Loucy (cell line): ENCODE data around the gene BST1.
A peak's percentile ranks its signal among the peaks of the same experiment; 100 is the strongest.

Source experiments
- H2AFZ ChIP-seq: fragments of 200-600 bp; sonication (generic); 2 replicates; pipeline ENCODE4 v1.6.0; 2016; ENCODE audit warnings: antibody characterized with exemption, mild to moderate bottlenecking, low read length, moderate library complexity
- H3F3A ChIP-seq: fragments of 200-600 bp; 2 replicates; pipeline ENCODE4 v1.6.0; 2016; ENCODE audit warnings: antibody characterized with exemption, low read depth, mild to moderate bottlenecking
- H3K27me3 ChIP-seq: fragments of 200-600 bp; sonication (generic); 2 replicates; pipeline ENCODE4 v1.6.1; 2014; ENCODE audit warnings: low read length, mild to moderate bottlenecking; ENCODE audit not compliant: insufficient read depth, poor library complexity, severe bottlenecking
- H3K36me3 ChIP-seq: fragments of 200-600 bp; sonication (generic); 2 replicates; pipeline ENCODE4 v1.6.1; 2016; ENCODE audit warnings: low read length; ENCODE audit not compliant: insufficient read depth
- H3K4me1 ChIP-seq: fragments of 200-600 bp; sonication (generic); 2 replicates; pipeline ENCODE4 v1.5.1; 2014; ENCODE audit warnings: low read length, mild to moderate bottlenecking; ENCODE audit not compliant: insufficient read depth, poor library complexity, severe bottlenecking
- H3K4me2 ChIP-seq: fragments of 200-600 bp; sonication (generic); 2 replicates; pipeline ENCODE4 v1.6.0; 2014; ENCODE audit warnings: antibody characterized with exemption, low read length, low read depth, mild to moderate bottlenecking; ENCODE audit not compliant: poor library complexity, severe bottlenecking
- H3K4me3 ChIP-seq: fragments of 200-600 bp; sonication (generic); 2 replicates; pipeline ENCODE4 v1.5.1; 2014; ENCODE audit warnings: low read length, mild to moderate bottlenecking, mixed read lengths; ENCODE audit not compliant: poor library complexity, severe bottlenecking
- H3K79me2 ChIP-seq: fragments of 200-600 bp; sonication (generic); 2 replicates; pipeline ENCODE4 v1.6.1; 2014; ENCODE audit warnings: low read length; ENCODE audit not compliant: insufficient read depth
- H3K9ac ChIP-seq: fragments of 200-600 bp; sonication (generic); 2 replicates; pipeline ENCODE4 v1.6.0; 2014; ENCODE audit warnings: mild to moderate bottlenecking, low read depth, low read length, moderate library complexity; ENCODE audit not compliant: poor library complexity, severe bottlenecking
- H3K9me2 ChIP-seq: fragments of 200-600 bp; sonication (generic); replicated peaks from 2 replicates; pipeline ENCODE4 v1.6.1; 2016; ENCODE audit warnings: low read depth, low read length, mixed read lengths
- H3K9me3 ChIP-seq: fragments of 200-600 bp; sonication (generic); 2 replicates; pipeline ENCODE4 v1.6.1; 2014; ENCODE audit warnings: mild to moderate bottlenecking, antibody characterized with exemption, low read length, low read depth; ENCODE audit not compliant: insufficient read depth
- H4K20me1 ChIP-seq: fragments of 200-600 bp; sonication (generic); 2 replicates; pipeline ENCODE4 v1.6.0; 2014; ENCODE audit warnings: antibody characterized with exemption, low read length, mild to moderate bottlenecking; ENCODE audit not compliant: insufficient read depth, poor library complexity, severe bottlenecking
- EZH2phosphoT487 ChIP-seq: fragments of 200-600 bp; IDR thresholded peaks from 2 replicates; pipeline ENCODE4 v1.6.1; 2018; ENCODE audit warnings: antibody characterized with exemption, mild to moderate bottlenecking, moderate library complexity, borderline replicate concordance
- TF ChIP-seq, protein P1 (sequence below): fragments of 200-600 bp; sonication (generic); conservative IDR thresholded peaks from 2 replicates; pipeline ENCODE4 v1.5.1; 2014; ENCODE audit warnings: mild to moderate bottlenecking, antibody characterized with exemption, low read length

BST1 gene, protein sequence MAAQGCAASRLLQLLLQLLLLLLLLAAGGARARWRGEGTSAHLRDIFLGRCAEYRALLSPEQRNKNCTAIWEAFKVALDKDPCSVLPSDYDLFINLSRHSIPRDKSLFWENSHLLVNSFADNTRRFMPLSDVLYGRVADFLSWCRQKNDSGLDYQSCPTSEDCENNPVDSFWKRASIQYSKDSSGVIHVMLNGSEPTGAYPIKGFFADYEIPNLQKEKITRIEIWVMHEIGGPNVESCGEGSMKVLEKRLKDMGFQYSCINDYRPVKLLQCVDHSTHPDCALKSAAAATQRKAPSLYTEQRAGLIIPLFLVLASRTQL

DNA sequence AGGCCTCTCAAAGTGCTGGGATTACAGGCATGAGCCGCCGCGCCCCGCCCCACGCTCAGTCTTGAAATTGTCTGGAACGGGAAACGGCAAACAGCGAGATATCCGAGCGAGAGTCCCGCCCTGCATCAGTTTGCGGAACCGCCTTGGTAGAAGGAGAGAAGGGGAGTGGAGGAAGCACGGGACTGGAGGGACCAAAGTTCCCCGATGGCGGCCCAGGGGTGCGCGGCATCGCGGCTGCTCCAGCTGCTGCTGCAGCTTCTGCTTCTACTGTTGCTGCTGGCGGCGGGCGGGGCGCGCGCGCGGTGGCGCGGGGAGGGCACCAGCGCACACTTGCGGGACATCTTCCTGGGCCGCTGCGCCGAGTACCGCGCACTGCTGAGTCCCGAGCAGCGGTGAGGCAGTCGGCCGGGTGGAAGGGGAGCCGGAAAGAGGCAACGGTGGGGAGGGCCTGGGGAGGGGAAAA lies at the start of gene BST1:
BST1 (plus strand) TSS at position 125 of the 463 bp plus-strand sequence; CDS start at position 205, 80 bp downstream.
- Histone ChIP-seq H3K4me2 (no peak within 1 kb of the TSS), H3K4me3 (no peak within 1 kb of the TSS), H3K79me2 (no peaks in the 10 kb centered on the region), H3K27me3 (no peaks in the 10 kb centered on the region), H3K4me1 (no peaks in the 10 kb centered on the region), H3K9me3 (0 out of 2 replicates have a peak, but pooled peaks cover 6% of the 10 kb centered on the region), H3K9ac (no peak within 1 kb of the TSS), H4K20me1 (no peaks in the 10 kb centered on the region), H3F3A (no peaks in the 10 kb centered on the region), H3K9me2 (no peaks in the 10 kb centered on the region), H3K36me3 (no peaks in the 10 kb centered on the region), H2AFZ (no peak within 1 kb of the TSS)
- TF ChIP-seq, protein P1, sequence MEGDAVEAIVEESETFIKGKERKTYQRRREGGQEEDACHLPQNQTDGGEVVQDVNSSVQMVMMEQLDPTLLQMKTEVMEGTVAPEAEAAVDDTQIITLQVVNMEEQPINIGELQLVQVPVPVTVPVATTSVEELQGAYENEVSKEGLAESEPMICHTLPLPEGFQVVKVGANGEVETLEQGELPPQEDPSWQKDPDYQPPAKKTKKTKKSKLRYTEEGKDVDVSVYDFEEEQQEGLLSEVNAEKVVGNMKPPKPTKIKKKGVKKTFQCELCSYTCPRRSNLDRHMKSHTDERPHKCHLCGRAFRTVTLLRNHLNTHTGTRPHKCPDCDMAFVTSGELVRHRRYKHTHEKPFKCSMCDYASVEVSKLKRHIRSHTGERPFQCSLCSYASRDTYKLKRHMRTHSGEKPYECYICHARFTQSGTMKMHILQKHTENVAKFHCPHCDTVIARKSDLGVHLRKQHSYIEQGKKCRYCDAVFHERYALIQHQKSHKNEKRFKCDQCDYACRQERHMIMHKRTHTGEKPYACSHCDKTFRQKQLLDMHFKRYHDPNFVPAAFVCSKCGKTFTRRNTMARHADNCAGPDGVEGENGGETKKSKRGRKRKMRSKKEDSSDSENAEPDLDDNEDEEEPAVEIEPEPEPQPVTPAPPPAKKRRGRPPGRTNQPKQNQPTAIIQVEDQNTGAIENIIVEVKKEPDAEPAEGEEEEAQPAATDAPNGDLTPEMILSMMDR, result no peak
- TF ChIP-seq EZH2phosphoT487, result no peak

DNA sequence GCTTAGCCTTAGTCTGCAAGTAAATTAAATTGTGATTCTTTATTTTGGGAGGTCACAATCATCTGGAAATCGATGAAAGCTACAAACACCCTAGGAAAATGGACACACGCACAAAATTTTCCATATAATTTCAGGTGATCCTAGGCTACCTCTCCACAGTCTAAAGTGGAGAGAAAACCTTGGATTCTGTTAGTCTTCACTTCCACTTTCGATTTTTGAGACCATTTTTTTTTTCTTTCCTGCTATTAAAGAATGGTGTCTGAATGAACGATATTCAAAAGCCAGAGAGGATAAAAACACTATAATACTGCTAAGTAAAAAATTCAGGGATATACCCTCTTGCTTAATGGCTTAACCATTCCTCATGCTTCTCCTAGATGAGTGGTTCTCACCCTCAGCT lies 49.4 kb upstream of the BST1 start:
- Histone ChIP-seq H3K4me3 (peak overlapping the region; percentile 77), H3K79me2 (peaks cover 75% of the 10 kb centered on the region), H4K20me1 (peaks cover 49% of the 10 kb centered on the region), H3K9ac (peak overlapping the region; percentile 100), H3K4me1 (peaks cover 61% of the 10 kb centered on the region), H3K27me3 (no peaks in the 10 kb centered on the region), H2AFZ (no peak overlapping the region; the same call in 1 of the 2 replicates), H3K9me3 (no peaks in the 10 kb centered on the region), H3F3A (0 out of 2 replicates have a peak, but pooled peaks cover 4% of the 10 kb centered on the region), H3K4me2 (peak overlapping the region; percentile 93), H3K9me2 (no peaks in the 10 kb centered on the region), H3K36me3 (no peaks in the 10 kb centered on the region)
- TF ChIP-seq, protein P1, result no peak
- no peak for TF ChIP-seq EZH2phosphoT487

DNA sequence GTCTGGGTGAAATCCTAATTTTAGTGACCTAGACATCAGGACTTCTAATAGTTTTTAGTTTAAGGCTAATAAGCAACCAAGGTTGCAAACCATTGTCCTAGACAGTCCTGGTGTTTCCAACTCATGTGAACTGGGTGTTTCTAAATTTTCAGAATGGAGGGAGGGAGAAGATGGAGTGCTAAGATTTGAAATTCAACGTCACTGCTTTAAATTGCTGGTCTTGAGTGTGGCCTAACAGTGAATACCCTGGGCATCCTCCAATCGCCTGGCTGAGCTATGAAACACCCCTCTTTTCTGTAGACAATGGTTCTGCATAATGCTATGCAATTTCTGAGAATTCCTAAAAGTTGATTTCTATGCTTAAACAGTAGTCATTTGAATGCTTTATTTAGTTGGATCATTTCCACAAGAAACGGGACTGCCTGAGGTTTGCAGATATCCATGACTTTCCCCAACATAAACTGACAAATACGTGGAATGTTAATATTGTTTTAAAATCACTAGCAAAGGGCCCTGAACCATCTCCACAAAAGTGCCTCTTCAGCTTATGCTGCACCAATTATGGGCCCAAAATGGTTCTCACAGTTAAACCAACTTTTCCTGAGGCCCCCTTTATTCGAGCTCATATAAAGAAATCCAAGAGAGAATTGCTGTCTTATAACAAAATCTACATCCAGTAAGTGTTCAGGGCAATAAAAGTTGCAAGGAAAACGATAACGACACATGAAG lies 48.8 kb upstream of the BST1 start:
- Histone ChIP-seq H3K4me1 (peaks cover 57% of the 10 kb centered on the region), H3K9me3 (no peaks in the 10 kb centered on the region), H3K79me2 (peaks cover 69% of the 10 kb centered on the region), H3K4me3 (peak overlapping the region; percentile 77), H3K9ac (peak overlapping the region; percentile 100), H3K36me3 (no peaks in the 10 kb centered on the region), H3K27me3 (no peaks in the 10 kb centered on the region), H2AFZ (no peak overlapping the region; the same call in 1 of the 2 replicates), H3F3A (0 out of 2 replicates have a peak, but pooled peaks cover 4% of the 10 kb centered on the region), H3K4me2 (peak overlapping the region; percentile 93), H4K20me1 (peaks cover 44% of the 10 kb centered on the region), H3K9me2 (no peaks in the 10 kb centered on the region)
- TF ChIP-seq, protein P1, result no peak
- no peak for TF ChIP-seq EZH2phosphoT487
